Astrocyte (in vitro differentiated cells and primary cell): Measurements from ENCODE around the gene VPS37B. TPM values are rescaled to one million over a fixed set of nuclear protein-coding genes. Genes with fewer than 3 reads are reported as not detected.

Source experiments
- DNase-seq: peaks from one replicate; pipeline ENCODE4 v3.0.0-alpha.2; 2010; ENCODE audit warnings: low read depth
- FAIRE-seq: peaks from 2 replicates; lab custom pipeline; 2011; peaks lifted over from hg19 to GRCh38; lab: Jason Lieb, UNC
- H2AFZ ChIP-seq: 2 replicates; pipeline ENCODE4 v1.6.0; 2012; ENCODE audit warnings: low read depth, low read length, inconsistent platforms
- H3K27ac ChIP-seq: 2 replicates; pipeline ENCODE4 v1.5.1; 2011; ENCODE audit warnings: low read depth, low read length, inconsistent platforms
- H3K27me3 ChIP-seq: 2 replicates; pipeline ENCODE4 v1.6.0; 2011; ENCODE audit warnings: low read length, inconsistent platforms; ENCODE audit not compliant: insufficient read depth
- H3K36me3 ChIP-seq: 2 replicates; pipeline ENCODE4 v1.5.1; 2011; ENCODE audit warnings: low read length, inconsistent platforms; ENCODE audit not compliant: insufficient read depth
- H3K4me1 ChIP-seq: 2 replicates; pipeline ENCODE4 v1.5.1; 2011; ENCODE audit warnings: low read length, inconsistent platforms; ENCODE audit not compliant: insufficient read depth
- H3K4me2 ChIP-seq: 2 replicates; pipeline ENCODE4 v1.6.0; 2012; ENCODE audit warnings: low read length, inconsistent platforms
- H3K4me3 ChIP-seq: 2 replicates; pipeline ENCODE4 v1.5.1; 2011; ENCODE audit warnings: low read depth, mild to moderate bottlenecking, low read length, inconsistent platforms; ENCODE audit not compliant: insufficient read depth
- H3K79me2 ChIP-seq: 2 replicates; pipeline ENCODE4 v1.6.0; 2012; ENCODE audit warnings: mild to moderate bottlenecking, low read length, inconsistent platforms; ENCODE audit not compliant: insufficient read depth
- H3K9ac ChIP-seq: 2 replicates; pipeline ENCODE4 v1.6.0; 2012; ENCODE audit warnings: mild to moderate bottlenecking, low read length, inconsistent platforms
- H3K9me3 ChIP-seq: 2 replicates; pipeline ENCODE4 v1.5.1; 2012; ENCODE audit warnings: low read depth, mild to moderate bottlenecking, low read length, inconsistent platforms; ENCODE audit not compliant: insufficient read depth
- H4K20me1 ChIP-seq: 2 replicates; pipeline ENCODE4 v1.6.0; 2012; ENCODE audit warnings: low read length, inconsistent platforms; ENCODE audit not compliant: insufficient read depth
- H3K27ac Mint-ChIP-seq: one replicate; pipeline ENCODE4 v1.8.0; 2021; ENCODE audit warnings: mild to moderate bottlenecking, mixed read lengths; ENCODE audit not compliant: unreplicated experiment
- H3K27me3 Mint-ChIP-seq: one replicate; pipeline ENCODE4 v1.8.0; 2021; ENCODE audit warnings: low read depth, mixed read lengths; ENCODE audit not compliant: unreplicated experiment
- H3K36me3 Mint-ChIP-seq: one replicate; pipeline ENCODE4 v1.8.0; 2021; ENCODE audit warnings: low read depth, mixed read lengths; ENCODE audit not compliant: unreplicated experiment
- H3K4me1 Mint-ChIP-seq: one replicate; pipeline ENCODE4 v1.8.0; 2021; ENCODE audit warnings: low read depth, mixed read lengths; ENCODE audit not compliant: unreplicated experiment
- H3K4me3 Mint-ChIP-seq: one replicate; pipeline ENCODE4 v1.8.0; 2021; ENCODE audit warnings: mild to moderate bottlenecking, moderate library complexity, mixed read lengths; ENCODE audit not compliant: unreplicated experiment
- H3K9me3 Mint-ChIP-seq: one replicate; pipeline ENCODE4 v1.8.0; 2021; ENCODE audit warnings: mild to moderate bottlenecking, mixed read lengths; ENCODE audit not compliant: unreplicated experiment
- EZH2 ChIP-seq: IDR thresholded peaks from 2 replicates; pipeline ENCODE4 v1.6.1; 2012; ENCODE audit warnings: mild to moderate bottlenecking, low read length, inconsistent platforms; ENCODE audit not compliant: insufficient read depth
- total RNA-seq: library from RNA; stranded (reverse); gene quantifications from 2 replicates; pipeline ENCODE4 v1.2.1, GENCODE V29; 2021
- TF ChIP-seq, protein P1 (sequence below): IDR thresholded peaks from 2 replicates; pipeline ENCODE4 v1.5.1; 2011; ENCODE audit warnings: low read depth, mild to moderate bottlenecking, inconsistent platforms, low read length, moderate library complexity; ENCODE audit not compliant: insufficient read depth

Gene VPS37B
- total RNA-seq, 1 donor from 2014 or later, result 31.4 TPM

GRCh38 chr12:122872815-122873361 is 23.0 kb downstream of the VPS37B start:
- Histone ChIP-seq H4K20me1 (peaks cover 56% of the 10 kb centered on the region), H3K4me1 (peaks cover 39% of the 10 kb centered on the region), H3K36me3 (peaks cover 18% of the 10 kb centered on the region), H3K4me3 (no peak overlapping the region), H3K27ac (peak overlapping the region; percentile 73), H3K9ac (peak overlapping the region; percentile 80), H3K9me3 (no peaks in the 10 kb centered on the region), H2AFZ (no peak overlapping the region), H3K4me2 (peak overlapping the region; percentile 87), H3K27me3 (no peaks in the 10 kb centered on the region), H3K79me2 (peaks cover 88% of the 10 kb centered on the region)
- Mint-ChIP-seq H3K27me3 (no peaks in the 10 kb centered on the region), H3K4me3 (peak overlapping the region; percentile 58), H3K27ac (peak overlapping the region; percentile 93), H3K9me3 (no peaks in the 10 kb centered on the region), H3K36me3 (peaks cover 8% of the 10 kb centered on the region), H3K4me1 (peaks cover 39% of the 10 kb centered on the region)
- FAIRE-seq (no peak), DNase-seq (no peak)
- no peak for TF ChIP-seq EZH2
- TF ChIP-seq, protein P1, sequence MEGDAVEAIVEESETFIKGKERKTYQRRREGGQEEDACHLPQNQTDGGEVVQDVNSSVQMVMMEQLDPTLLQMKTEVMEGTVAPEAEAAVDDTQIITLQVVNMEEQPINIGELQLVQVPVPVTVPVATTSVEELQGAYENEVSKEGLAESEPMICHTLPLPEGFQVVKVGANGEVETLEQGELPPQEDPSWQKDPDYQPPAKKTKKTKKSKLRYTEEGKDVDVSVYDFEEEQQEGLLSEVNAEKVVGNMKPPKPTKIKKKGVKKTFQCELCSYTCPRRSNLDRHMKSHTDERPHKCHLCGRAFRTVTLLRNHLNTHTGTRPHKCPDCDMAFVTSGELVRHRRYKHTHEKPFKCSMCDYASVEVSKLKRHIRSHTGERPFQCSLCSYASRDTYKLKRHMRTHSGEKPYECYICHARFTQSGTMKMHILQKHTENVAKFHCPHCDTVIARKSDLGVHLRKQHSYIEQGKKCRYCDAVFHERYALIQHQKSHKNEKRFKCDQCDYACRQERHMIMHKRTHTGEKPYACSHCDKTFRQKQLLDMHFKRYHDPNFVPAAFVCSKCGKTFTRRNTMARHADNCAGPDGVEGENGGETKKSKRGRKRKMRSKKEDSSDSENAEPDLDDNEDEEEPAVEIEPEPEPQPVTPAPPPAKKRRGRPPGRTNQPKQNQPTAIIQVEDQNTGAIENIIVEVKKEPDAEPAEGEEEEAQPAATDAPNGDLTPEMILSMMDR, result no peak

DNA sequence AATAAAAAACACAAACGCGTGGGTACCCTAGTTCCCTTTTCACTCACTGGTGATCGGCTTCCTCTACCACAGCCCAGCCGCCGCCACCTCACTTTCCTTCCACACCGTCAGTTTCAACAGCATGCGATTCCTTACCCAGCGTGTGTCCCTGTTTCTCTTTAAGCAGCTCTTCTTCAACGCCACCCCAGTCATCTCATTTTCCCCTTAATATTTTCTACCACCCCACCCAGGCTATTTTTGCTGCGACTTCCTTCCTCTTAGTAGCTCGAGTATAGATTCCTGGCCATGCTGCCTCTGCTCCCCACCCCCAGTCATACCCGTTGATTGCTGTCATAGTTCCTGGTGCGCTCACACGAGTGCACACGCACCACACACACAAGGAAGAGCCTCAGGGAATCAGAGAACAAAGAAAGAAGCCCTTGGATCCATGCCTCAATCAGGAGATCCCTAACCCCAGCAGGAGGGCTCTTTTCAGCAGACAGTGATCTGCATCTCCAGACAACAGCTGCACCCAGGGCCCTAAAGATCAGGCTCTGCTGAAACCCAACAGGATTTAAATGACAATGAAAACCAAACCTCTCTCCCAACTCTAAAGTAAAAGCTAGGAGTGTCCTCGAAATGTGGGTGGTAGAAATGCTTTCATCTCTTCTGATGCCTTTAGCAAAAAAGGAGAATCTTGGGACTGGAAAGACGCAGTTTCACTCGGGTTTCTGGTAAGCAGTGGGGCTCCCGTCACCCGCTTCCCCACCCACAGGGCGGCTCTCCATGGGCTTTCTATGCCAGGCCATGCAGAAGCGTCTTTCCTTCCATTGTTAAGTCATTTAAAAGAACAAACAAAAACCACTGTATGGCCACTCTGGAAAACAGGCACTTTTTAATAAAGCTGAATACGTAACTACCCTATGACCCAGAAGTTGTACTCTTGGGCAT is 23.8 kb downstream of the VPS37B start:
- no peaks in the 10 kb centered on the region for H3K9me3 Mint-ChIP-seq
- no peak for TF ChIP-seq EZH2
- TF ChIP-seq, protein P1, result no peak
- H3K36me3 Mint-ChIP-seq, result peaks cover 8% of the 10 kb centered on the region
- FAIRE-seq (no peak), DNase-seq (peak; percentile 79)
- Histone ChIP-seq H3K4me3 (peak overlapping the region; percentile 49), H3K36me3 (peaks cover 18% of the 10 kb centered on the region), H3K4me1 (peaks cover 37% of the 10 kb centered on the region), H4K20me1 (peaks cover 49% of the 10 kb centered on the region), H3K79me2 (peaks cover 80% of the 10 kb centered on the region), H3K9me3 (no peaks in the 10 kb centered on the region), H3K27me3 (no peaks in the 10 kb centered on the region), H2AFZ (peak overlapping the region; percentile 22), H3K4me2 (peak overlapping the region; percentile 87), H3K27ac (peak overlapping the region; percentile 73), H3K9ac (peak overlapping the region; percentile 80)
- no peaks in the 10 kb centered on the region for H3K27me3 Mint-ChIP-seq
- H3K27ac Mint-ChIP-seq, result peak overlapping the region; percentile 93
- peaks cover 39% of the 10 kb centered on the region for H3K4me1 Mint-ChIP-seq
- H3K4me3 Mint-ChIP-seq, result peak overlapping the region; percentile 72
